Mesothelial cell of epicardium (in vitro differentiated cells): ENCODE results near the gene SEMA5A. TPM values are rescaled to one million over a fixed set of nuclear protein-coding genes. Genes with fewer than 3 reads are reported as not detected.

ENCODE experiments used
- DNase-seq, 2 experiments: peaks; one replicate each; pipeline ENCODE4 v3.0.0; 2021; ENCODE audit warnings: low spot score in 2 of 2; ENCODE audit not compliant: unreplicated experiment in 2 of 2
- H3K27ac Mint-ChIP-seq: 2 replicates; pipeline ENCODE4 v1.8.0; 2021; ENCODE audit warnings: mixed read lengths
- H3K27me3 Mint-ChIP-seq: 2 replicates; pipeline ENCODE4 v1.8.0; 2021; ENCODE audit warnings: low read depth, mixed read lengths
- H3K36me3 Mint-ChIP-seq: 2 replicates; pipeline ENCODE4 v1.8.0; 2021; ENCODE audit warnings: mixed read lengths
- H3K4me1 Mint-ChIP-seq: 2 replicates; pipeline ENCODE4 v1.8.0; 2021; ENCODE audit warnings: mixed read lengths
- H3K4me3 Mint-ChIP-seq: 2 replicates; pipeline ENCODE4 v1.8.0; 2021; ENCODE audit warnings: mild to moderate bottlenecking, moderate library complexity, mixed read lengths
- H3K9me3 Mint-ChIP-seq: 2 replicates; pipeline ENCODE4 v1.8.0; 2021; ENCODE audit warnings: mixed read lengths
- total RNA-seq: library from RNA; stranded (reverse); gene quantifications from 3 replicates; pipeline ENCODE4 v1.2.1, GENCODE V29; 2021
- TF ChIP-seq, protein P1 (sequence below): fragments of 200-600 bp; sonication (generic); IDR thresholded peaks from one replicate; pipeline ENCODE4 v1.5.0; 2021; ENCODE audit warnings: antibody characterized with exemption; ENCODE audit not compliant: unreplicated experiment

Gene SEMA5A
- total RNA-seq, 1 donor from 2014 or later = 26.7 TPM

DNA sequence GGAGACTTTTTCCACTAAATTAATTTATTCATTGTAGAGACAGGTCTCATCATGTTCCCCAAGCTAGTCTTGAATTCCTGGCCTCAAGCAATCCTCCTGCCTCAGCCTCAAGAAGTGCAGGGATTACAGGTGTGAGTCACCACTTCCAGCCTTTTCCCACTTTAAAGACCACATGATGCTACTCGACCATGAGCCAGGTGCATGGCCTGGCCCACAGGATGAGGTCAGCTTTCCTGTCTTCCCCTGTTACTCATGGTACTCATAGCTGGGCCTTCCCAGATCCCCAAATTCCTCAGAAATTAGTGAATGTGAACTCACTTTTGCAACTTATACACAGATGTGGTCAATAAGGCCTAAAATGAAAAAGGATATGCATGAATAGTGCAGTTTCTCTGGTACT is 395.9 kb downstream of the SEMA5A start:
- TF ChIP-seq, protein P1, sequence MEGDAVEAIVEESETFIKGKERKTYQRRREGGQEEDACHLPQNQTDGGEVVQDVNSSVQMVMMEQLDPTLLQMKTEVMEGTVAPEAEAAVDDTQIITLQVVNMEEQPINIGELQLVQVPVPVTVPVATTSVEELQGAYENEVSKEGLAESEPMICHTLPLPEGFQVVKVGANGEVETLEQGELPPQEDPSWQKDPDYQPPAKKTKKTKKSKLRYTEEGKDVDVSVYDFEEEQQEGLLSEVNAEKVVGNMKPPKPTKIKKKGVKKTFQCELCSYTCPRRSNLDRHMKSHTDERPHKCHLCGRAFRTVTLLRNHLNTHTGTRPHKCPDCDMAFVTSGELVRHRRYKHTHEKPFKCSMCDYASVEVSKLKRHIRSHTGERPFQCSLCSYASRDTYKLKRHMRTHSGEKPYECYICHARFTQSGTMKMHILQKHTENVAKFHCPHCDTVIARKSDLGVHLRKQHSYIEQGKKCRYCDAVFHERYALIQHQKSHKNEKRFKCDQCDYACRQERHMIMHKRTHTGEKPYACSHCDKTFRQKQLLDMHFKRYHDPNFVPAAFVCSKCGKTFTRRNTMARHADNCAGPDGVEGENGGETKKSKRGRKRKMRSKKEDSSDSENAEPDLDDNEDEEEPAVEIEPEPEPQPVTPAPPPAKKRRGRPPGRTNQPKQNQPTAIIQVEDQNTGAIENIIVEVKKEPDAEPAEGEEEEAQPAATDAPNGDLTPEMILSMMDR = no peak
- H3K4me1 Mint-ChIP-seq = peaks cover 8% of the 10 kb centered on the region
- H3K9me3 Mint-ChIP-seq = peaks cover 7% of the 10 kb centered on the region
- DNase-seq = no peak
- no peak overlapping the region for H3K4me3 Mint-ChIP-seq
- peaks cover 8% of the 10 kb centered on the region for H3K36me3 Mint-ChIP-seq
- H3K27ac Mint-ChIP-seq = no peak overlapping the region
- no peaks in the 10 kb centered on the region for H3K27me3 Mint-ChIP-seq

DNA sequence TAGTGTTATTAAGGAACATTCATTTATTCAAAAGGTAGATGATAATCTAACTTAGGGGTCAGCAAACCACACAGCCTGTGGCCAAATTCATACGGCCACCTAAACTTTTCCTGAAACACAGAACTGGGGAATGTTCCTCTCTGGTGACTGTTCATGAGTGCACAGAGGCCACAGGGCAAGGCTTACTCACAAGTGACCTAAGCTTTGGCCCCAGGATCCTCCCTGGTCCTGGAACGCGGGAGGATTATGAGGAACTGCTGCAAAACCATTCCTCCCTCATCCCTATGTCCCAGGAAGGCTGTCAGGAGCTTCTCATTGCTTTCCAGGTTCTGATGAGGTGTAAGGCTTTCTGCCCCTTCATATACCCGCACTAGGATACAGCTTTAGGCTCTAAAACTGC is 397.6 kb downstream of the SEMA5A start:
- DNase-seq = no peak
- H3K9me3 Mint-ChIP-seq = peaks cover 13% of the 10 kb centered on the region
- H3K4me1 Mint-ChIP-seq = peaks cover 8% of the 10 kb centered on the region
- H3K27ac Mint-ChIP-seq = no peak overlapping the region
- no peaks in the 10 kb centered on the region for H3K27me3 Mint-ChIP-seq
- peaks cover 14% of the 10 kb centered on the region for H3K36me3 Mint-ChIP-seq
- H3K4me3 Mint-ChIP-seq = no peak overlapping the region
- TF ChIP-seq, protein P1 = no peak

DNA sequence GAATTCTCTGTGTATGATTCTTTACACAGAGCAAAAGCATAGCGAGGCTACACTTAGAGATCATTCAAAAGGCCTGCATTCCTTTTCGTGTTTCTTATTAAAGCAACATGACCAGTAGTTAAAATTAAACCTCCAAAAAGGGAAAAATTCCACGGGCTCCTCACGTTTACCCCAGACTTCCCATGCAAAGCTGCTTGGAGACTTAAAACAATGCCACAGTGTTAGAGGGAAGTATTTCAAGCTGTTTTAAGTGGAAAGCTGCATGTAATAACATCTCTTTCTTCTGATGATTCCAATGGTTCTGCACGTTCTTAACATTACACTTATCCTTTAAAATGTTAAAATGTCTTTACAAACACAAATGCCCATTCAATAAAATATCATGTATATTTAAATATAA is 405.2 kb downstream of the SEMA5A start:
- Mint-ChIP-seq H3K27me3 (no peaks in the 10 kb centered on the region), H3K4me1 (no peaks in the 10 kb centered on the region), H3K27ac (no peak overlapping the region), H3K9me3 (peaks cover 10% of the 10 kb centered on the region), H3K4me3 (no peak overlapping the region), H3K36me3 (peaks cover 9% of the 10 kb centered on the region)
- no peak for DNase-seq
- TF ChIP-seq, protein P1 = no peak

DNA sequence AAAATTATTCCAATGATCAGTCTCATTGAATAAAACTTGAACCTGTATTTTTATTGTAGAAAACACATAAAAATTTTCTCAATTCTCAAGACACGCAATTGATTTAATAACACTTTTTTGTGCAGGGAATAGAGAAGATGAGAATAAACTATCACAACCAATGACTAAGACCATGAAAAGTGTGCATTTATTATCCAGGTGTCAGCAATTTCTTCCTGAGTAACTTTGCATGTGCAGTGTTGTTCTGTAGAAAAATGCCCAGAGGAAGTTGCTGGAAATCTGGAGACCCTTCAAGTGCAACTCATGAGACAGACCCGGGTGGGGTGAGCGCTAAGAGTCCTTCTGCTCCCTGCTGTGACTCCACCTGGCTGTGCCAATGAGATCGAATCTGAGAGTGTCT is 405.7 kb downstream of the SEMA5A start:
- Mint-ChIP-seq H3K4me1 (no peaks in the 10 kb centered on the region), H3K4me3 (no peak overlapping the region), H3K9me3 (peaks cover 8% of the 10 kb centered on the region), H3K27ac (no peak overlapping the region), H3K36me3 (peaks cover 12% of the 10 kb centered on the region), H3K27me3 (no peaks in the 10 kb centered on the region)
- TF ChIP-seq, protein P1 = no peak
- DNase-seq = no peak

DNA sequence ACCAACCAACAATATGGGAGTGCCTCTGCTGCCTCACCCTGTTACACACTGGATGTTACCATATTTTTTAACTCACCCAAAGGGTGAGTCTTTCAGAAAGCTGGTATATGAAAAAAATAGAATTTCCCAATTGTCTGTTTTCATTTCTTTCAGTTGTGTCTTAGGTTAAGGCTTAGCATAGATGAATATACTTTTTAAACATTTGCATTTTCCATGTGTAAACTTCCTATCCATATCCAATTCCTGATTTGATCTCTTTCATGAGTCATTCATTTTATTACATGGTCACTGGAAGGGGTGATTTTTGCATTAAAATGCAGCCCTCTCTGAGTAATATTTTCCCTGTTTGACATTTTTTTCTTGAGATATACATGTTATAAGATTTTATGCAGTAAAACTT is 406.5 kb downstream of the SEMA5A start:
- no peak overlapping the region for H3K27ac Mint-ChIP-seq
- H3K9me3 Mint-ChIP-seq = no peaks in the 10 kb centered on the region
- H3K36me3 Mint-ChIP-seq = peaks cover 7% of the 10 kb centered on the region
- no peak for DNase-seq
- no peak overlapping the region for H3K4me3 Mint-ChIP-seq
- H3K27me3 Mint-ChIP-seq = no peaks in the 10 kb centered on the region
- TF ChIP-seq, protein P1 = no peak
- no peaks in the 10 kb centered on the region for H3K4me1 Mint-ChIP-seq

DNA sequence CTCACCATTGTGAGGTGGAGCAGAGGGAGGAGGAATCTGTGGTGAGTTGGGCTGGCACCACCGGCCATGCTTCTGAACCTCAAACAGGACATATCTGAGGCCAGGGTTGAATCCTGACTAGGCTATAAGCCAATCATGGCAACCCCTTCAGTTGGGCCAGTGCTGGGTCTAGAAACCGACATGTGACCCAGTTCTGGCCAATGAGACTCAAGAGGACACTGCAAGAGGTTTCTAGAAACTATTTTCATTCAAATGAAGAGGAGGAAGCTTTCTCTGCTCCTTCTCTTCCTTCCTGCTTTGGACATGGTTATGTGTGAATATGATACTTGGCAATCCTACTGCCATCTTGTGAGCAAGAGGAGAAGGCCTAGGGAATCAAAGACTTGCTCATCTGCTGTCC is 417.7 kb downstream of the SEMA5A start:
- peaks cover 2% of the 10 kb centered on the region for H3K36me3 Mint-ChIP-seq
- TF ChIP-seq, protein P1 = no peak
- H3K27ac Mint-ChIP-seq = no peak overlapping the region
- no peaks in the 10 kb centered on the region for H3K27me3 Mint-ChIP-seq
- no peak overlapping the region for H3K4me3 Mint-ChIP-seq
- no peak for DNase-seq
- H3K9me3 Mint-ChIP-seq = no peaks in the 10 kb centered on the region
- peaks cover 9% of the 10 kb centered on the region for H3K4me1 Mint-ChIP-seq
